ENCODE results near the gene CNKSR2.

CNKSR2 gene

GRCh38 chrX:21691512-21692018 lies 317.3 kb downstream of the CNKSR2 start:
- DNase-seq = no peak

- no peak for DNase-seq
These were observed 324.1 kb downstream of the CNKSR2 start for GRCh38 chrX:21698272-21698671.

DNA sequence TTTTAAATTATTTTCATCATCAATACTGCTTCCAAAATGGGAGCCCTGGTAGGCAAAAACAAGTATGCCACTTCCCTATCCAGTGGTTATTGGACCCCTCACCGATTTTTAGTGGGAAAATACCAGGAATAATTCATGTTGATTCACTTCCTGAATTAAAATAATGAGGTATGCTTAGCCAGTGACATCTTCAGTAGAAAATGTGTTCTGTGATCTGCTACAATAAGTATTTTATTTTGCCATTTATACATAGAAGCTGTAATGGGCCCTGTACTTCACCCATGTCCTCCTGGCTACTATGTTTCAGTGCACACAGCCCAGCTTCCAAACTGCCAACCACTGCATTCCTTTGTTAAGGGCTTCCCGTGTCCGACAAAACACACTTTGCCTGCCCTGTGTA lies 324.9 kb downstream of the CNKSR2 start:
- DNase-seq = no peak

DNA sequence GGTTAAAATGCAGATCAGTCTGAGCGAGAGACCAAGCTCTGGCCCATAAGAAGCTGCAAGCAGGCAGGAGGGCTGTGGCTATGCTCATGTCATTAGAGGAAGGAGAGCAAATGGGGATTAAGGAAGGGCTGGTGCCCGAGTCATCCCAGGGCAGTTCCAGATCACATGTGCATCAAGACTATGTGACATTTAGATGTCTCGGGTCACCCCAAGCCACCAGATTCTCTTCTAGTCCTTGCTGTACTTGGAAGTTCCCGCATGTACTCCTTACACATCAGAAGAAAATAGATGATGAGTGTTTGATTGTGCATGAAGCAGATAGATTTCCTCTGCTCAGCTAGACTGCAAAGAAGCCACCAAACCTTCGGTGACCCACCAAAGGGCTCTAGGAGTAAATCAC lies 326.1 kb downstream of the CNKSR2 start:
- no peak for DNase-seq

DNA sequence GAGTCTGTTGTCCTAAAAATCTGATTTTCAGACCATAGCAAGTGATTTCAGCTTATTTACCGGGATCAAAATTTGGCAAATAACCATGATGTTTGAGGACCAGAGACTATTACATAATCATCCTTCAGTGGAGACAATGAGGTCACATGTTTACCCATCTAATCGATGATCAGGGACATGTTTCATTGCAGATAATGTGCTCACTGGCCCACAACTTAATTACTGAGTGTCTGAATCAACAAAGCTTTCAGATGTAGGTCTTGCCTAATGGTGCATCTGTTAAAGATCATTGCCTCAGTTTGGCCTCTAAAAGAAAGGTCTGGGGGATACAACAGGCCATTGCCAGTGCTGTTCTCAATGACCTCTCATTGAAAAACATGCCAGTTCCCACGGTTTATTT lies 326.7 kb downstream of the CNKSR2 start:
- no peak for DNase-seq

DNA sequence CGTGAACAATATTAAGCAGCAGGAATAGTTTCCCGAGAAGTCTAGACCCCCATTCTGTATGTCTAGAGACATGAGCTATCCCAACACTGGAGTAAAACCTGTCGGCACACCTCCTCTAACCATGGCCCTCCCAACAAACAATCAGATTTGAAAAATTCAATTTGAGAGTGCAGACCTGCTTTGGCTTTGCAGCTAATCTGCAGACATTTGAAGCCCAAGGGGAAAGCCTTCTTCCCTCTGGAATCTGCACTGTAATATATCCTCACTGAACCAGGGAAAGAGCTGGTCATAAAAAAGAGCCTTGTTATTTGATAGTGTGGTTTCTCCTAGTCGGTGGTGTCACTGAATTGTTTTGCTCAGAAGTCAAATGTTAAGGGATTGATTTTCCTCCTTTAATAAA lies 328.5 kb downstream of the CNKSR2 start:
- no peak for DNase-seq

All from right hindlimb (tissue), 1 donor.